GM21737 (cell line): ENCODE measurements around the gene HYAL3.
"Not testable (repeated sequence)": the region's sequence is repeated elsewhere in the genome, so short reads cannot be mapped to it uniquely, and the experiment has no call there.

Experiments used
- ATAC-seq: cut with Tn5 transposase; IDR thresholded peaks from one replicate; pipeline ENCODE4 v1.9.1; 2021; ENCODE audit warnings: mild to moderate bottlenecking, moderate library complexity; ENCODE audit not compliant: unreplicated experiment

Gene HYAL3

GRCh38 chr3:50316657-50317242 lies 17.5 kb upstream of the HYAL3 start:
- no peak for ATAC-seq

GRCh38 chr3:50314816-50315215 lies 15.6 kb upstream of the HYAL3 start:
- no peak for ATAC-seq

DNA sequence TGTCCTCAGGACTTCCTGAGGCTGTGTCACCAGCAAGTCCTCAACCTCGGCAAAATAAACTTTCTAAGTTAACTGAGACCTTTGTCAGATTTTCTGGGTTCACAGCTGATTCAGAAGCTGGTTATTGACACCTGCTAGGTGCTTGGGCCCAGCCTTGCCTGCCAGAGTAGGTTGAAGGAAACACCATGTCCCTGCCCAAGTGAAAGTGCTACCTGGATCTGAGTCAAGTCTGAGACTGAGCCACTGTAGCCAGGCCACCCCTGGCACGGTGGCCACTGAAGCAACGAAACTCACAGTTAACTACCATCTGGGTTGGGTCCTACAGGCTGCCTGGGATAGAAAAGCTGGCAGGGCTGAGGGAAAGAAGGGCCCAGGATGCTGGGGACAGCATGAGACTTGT lies 15.1 kb upstream of the HYAL3 start:
- no peak for ATAC-seq

DNA sequence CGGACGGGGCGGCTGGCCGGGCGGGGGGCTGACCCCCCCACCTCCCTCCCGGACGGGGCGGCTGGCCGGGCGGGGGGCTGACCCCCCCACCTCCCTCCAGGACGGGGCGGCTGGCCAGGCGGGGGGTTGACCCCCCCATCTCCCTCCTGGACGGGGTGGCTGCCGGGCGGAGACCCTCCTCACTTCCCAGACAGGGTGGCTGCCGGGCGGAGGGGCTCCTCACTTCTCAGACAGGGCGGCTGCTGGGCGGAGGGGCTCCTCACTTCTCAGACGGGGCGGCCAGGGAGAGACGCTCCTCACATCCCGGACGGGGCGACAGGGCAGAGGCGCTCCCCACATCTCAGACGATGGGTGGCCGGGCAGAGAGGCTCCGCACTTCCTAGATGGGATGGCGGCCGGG lies 12.8 kb upstream of the HYAL3 start:
- not testable (repeated sequence) for ATAC-seq

DNA sequence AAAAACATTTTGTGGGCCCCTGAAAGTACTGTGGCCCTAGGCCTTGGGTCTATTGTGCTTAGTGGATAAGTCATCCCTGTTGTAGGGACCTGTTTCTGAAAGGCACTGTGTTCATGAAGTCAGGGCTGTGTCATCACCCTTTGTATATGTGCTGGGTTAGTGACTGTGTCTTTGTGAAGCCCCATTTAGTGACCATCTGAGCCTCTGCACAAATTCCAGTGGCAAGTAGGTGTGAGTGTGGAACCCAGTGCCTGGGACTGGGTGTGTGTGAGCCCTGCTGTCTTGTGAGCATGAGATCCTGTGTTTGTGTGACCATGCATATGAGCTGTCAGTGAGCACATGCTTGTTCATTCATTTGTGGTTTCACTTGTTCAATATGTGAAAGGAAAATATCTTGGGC lies 5.4 kb upstream of the HYAL3 start:
- ATAC-seq = no peak

DNA sequence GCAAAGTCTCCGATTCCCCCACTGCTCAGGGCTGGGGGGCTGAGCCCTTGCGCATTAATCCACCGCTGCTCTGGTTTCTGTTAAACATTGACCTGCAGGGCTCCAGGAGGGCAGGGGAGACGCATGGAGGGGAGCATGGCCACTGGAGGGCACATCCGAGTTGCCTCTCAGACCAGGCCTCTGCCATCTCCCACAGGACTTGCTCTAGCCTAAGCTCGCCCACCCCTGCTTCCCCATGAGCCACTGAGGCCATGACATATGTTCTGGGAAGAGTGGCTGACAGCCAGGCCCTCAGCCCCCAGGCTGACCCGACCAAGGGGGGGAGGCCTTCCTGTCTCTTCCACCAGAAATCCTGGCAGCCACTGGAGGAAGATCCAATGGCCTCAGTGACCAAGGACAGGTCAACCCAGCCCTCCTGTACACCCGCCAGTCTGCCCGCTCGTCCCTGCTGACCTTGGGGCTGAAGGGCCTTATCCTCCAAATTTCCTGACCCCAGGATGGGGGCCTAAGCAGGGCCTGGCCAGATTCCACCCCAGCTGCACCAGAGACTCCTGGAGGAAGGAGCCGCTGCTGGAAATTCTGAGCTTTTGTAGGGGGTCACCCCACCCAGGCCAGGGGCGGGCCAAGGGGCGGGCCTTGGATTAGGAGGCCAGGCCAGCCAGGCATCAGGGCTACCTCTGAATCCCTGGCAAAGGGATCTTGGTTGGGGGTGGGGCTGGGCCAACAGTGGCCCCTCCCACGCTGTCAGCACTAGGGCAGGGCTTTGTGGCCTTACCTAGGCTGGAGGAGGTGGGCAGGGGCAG lies 4.0 kb upstream of the HYAL3 start, which contains the start of gene HYAL1:
Gene HYAL1 (minus strand): TSS at position 562 of the 803 bp plus-strand sequence. CDS start 618 bp downstream, outside the sequence.
- no peak for ATAC-seq

GRCh38 chr3:50302095-50303012 lies 3.1 kb upstream of the HYAL3 start:
- no peak for ATAC-seq

DNA sequence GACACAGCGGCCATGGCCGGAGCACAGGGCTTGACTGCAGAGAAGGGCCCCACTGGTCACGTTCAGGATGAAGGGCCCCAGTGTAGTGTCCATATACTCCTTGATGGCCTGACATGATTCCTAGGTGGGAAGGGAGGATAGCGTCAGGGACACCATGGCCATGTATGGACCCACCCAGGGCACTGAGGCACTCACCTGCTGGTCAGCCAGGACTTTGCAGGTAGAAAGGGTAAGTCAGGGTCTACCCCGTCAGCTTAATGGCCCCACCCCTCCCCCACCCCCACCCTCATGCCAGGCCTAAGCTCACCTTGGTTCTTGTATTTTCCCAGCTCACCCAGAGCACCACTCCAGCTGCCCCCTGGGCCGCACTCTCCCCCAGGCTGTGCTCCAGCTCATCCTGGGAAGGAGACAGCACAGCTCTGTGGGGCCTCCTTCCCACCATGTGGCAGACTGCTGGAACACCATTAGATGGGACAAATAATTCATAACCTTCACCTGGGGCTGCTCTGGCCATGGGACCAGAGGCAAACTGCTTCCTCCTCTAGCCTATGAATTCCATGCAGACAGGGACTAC lies 1.6 kb upstream of the HYAL3 start:
- no peak for ATAC-seq

DNA sequence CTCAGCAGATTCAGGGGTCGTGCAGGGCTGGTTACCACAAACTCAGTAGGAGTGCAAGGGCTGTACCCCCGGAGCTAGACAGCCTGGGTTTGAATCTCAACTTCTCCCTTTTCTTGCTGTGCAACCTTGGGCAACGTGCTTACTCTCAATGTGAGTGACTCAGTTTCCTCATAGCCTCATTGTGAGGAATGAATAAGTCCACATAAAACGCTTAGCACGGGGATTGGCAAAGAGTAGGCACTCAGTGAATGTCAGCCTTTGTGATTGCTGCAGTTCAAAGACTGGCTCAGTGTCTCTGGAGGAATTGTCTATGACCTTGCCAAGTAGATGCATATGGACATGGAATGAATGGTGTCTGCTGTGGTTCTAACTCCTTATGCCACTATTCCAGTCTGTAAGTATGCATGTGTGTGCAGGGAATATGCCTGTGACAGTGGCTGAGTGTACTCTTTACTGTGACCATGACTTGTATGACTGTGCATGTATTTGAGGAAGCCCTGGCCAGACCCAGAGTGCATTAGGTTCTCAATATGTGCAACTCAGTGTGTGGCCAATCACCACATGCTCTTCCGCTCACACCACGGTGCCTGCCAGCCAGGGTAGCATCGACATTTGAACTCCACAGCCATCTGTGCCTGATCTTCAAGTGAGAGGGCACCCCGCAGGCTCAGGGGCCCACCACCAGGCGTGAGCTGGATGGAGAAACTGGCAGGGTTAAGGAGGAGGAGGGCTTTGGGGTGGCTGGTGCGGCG lies 900 bp upstream of the HYAL3 start:
- ATAC-seq = no peak

- ATAC-seq = no peak
Measured at GRCh38 chr3:50299638-50299928, 378 bp upstream of the HYAL3 start.

GRCh38 chr3:50297896-50298725 lies 1.1 kb downstream of the HYAL3 start:
- no peak for ATAC-seq

- ATAC-seq = no peak
Measured at GRCh38 chr3:50297384-50297775, 1.8 kb downstream of the HYAL3 start.

GRCh38 chr3:50296721-50297383 lies 2.4 kb downstream of the HYAL3 start:
- no peak for ATAC-seq

DNA sequence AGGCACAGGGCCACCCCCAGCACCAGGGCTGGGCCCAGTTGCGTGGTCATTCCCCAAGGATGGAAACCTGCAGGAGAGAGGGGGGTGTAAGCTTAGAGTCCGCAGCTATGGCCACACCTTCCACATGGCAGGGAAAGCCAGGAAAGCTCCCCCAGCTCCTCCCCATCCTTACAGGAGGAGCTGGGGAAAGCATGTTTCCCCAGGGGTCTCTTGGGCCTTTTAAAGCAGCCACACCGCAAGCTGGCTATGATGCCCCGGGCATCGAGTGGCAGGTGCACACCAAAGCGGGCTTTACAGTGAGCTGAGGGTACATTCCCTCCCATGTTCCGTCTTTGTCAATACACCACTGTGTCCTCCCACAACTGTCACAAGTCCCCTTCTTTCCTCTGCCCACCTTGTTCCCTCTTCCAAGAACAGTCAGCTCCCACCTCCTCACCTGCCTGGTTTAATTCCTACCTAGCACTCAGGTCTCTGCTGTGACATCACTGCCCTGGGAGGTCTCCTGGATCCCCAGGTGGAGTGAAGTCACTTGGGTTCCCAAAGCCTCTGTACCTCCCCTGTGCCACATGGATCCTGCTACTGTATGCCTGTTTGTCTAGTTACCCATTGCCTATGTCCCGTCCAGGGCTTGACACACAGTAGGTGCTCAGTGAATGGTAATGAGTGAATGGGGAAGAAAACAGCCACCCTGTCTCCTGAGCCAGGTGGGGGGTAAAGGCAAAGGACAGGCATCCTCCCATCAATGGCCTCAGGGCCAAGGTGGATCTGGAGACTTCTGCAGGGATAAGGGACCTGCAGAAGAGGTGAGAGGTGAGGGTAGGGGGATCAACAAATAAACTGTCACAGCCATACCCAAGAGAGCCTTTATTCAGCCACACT lies 3.4 kb downstream of the HYAL3 start:
- no peak for ATAC-seq

DNA sequence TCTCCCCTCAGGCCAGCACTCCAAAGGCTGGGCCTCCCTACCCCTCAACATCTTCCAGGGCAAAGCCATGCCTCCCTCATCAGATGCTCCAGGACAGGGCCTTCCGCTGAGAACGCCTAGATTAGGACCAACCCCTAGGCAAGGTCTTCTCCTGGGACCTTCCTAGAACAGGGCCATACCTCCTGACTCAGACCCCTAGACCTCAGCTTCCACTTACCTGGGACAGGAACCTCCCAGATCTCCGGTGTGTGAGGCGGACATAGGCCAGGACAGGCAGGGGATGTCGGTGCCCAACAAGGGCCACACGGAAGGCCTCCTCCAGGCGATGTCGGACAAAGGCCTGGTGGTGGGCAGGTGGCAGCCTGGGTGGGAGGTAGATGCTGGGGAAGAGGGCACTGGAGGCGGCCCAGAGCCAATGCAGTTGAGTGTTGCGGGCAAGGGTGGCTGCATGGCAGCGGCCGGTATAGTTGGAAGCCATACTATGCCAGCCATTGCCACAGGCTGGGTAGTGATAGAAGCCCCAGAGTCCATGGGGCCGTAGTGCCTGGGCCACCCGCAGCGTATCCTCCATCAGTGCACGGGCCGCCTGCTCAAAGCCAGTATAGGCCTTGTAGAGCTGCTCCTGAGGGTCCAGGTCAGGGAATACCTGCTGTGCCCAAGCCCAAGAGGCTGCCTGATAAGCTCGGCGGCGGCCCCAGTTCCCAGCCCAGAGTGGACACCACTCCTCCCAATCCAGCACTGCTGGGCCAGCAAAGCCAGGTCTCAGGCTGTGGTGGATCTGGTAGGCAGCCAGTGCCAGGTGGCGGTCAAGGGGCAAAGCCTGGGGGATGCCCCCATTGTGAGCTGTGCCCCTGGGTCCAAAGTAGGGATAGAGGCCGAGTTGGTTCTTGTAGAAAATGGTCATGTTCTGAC lies 4.5 kb downstream of the HYAL3 start:
- ATAC-seq = no peak

GRCh38 chr3:50294089-50294488 lies 5.1 kb downstream of the HYAL3 start:
- no peak for ATAC-seq

GRCh38 chr3:50293079-50293801 lies 6.0 kb downstream of the HYAL3 start:
- ATAC-seq = no peak
